Fibroblast of pulmonary artery (primary cell): Measurements from ENCODE around the gene MRPS16.

ENCODE experiments used
- DNase-seq: peaks from one replicate; pipeline ENCODE4 v3.0.0-alpha.2; 2010; ENCODE audit warnings: low read depth
- H3K4me3 ChIP-seq: replicated peaks from 2 replicates; pipeline ENCODE4 v1.5.1; 2011; ENCODE audit warnings: low read depth, mild to moderate bottlenecking, control low read depth, low read length, moderate library complexity
- CTCF ChIP-seq: IDR thresholded peaks from 2 replicates; pipeline ENCODE4 v1.5.1; 2011; ENCODE audit warnings: mild to moderate bottlenecking, control low read depth, low read length, inconsistent platforms; ENCODE audit errors: missing control alignments

MRPS16 gene

GRCh38 chr10:73238990-73239566, 13.4 kb downstream of the MRPS16 start:
- TF ChIP-seq CTCF, result no peak
- DNase-seq, result no peak
- no peak overlapping the region for H3K4me3 ChIP-seq

GRCh38 chr10:73234695-73235094, 17.7 kb downstream of the MRPS16 start:
- no peak for TF ChIP-seq CTCF
- H3K4me3 ChIP-seq, result no peak overlapping the region

GRCh38 chr10:73233883-73234282, 18.6 kb downstream of the MRPS16 start:
- TF ChIP-seq CTCF, result no peak
- H3K4me3 ChIP-seq, result no peak overlapping the region
- no peak for DNase-seq

More at GRCh38 chr10:73234695-73235094, 17.7 kb downstream of the MRPS16 start:
- no peak for DNase-seq

GRCh38 chr10:73232887-73233286, 19.6 kb downstream of the MRPS16 start:
- no peak overlapping the region for H3K4me3 ChIP-seq
- TF ChIP-seq CTCF, result no peak
- DNase-seq, result no peak

GRCh38 chr10:73229567-73229966, 22.9 kb downstream of the MRPS16 start:
- no peak overlapping the region for H3K4me3 ChIP-seq
- no peak for DNase-seq
- no peak for TF ChIP-seq CTCF

- TF ChIP-seq CTCF, result no peak
- peak; percentile 68 for DNase-seq
- H3K4me3 ChIP-seq, result no peak overlapping the region
Observed at GRCh38 chr10:73228247-73228646, 24.2 kb downstream of the MRPS16 start.

GRCh38 chr10:73226663-73227062, 25.8 kb downstream of the MRPS16 start:
- no peak for TF ChIP-seq CTCF
- no peak overlapping the region for H3K4me3 ChIP-seq
- no peak for DNase-seq
